SU-DHL-6 (cell line): ENCODE measurements around the gene SIAH2.

Experiments used
- EZH2phosphoT487 ChIP-seq: fragments of 200-600 bp; sonication (generic), shearing (Covaris generic); conservative IDR thresholded peaks from 2 replicates; pipeline ENCODE4 v1.6.1; 2018; ENCODE audit warnings: mild to moderate bottlenecking, antibody characterized with exemption, low read length, moderate library complexity, mixed read lengths
- TF ChIP-seq, protein P1 (sequence below): fragments of 200-600 bp; sonication (generic); IDR thresholded peaks from one replicate; pipeline ENCODE4 v1.5.1; 2017; ENCODE audit warnings: antibody characterized with exemption, mild to moderate bottlenecking, low read length, moderate library complexity; ENCODE audit not compliant: insufficient read depth, poor library complexity, severe bottlenecking

DNA sequence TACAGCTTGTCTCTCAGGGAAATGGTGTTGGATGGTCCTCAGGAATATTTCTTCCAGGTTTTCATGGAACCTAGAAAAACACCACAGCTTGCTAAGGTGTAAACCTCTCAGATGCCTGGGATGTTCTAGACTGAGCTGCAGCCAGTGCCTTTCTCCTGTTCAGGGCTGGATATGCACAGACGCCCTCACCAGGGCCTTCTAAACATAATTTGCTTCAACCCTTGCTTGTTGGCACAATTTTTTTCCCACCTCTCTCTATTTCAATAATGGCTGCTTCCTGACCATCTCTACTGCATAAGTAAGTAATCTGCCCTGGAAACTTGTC, 28.2 kb downstream of the SIAH2 start:
- TF ChIP-seq, protein P1, sequence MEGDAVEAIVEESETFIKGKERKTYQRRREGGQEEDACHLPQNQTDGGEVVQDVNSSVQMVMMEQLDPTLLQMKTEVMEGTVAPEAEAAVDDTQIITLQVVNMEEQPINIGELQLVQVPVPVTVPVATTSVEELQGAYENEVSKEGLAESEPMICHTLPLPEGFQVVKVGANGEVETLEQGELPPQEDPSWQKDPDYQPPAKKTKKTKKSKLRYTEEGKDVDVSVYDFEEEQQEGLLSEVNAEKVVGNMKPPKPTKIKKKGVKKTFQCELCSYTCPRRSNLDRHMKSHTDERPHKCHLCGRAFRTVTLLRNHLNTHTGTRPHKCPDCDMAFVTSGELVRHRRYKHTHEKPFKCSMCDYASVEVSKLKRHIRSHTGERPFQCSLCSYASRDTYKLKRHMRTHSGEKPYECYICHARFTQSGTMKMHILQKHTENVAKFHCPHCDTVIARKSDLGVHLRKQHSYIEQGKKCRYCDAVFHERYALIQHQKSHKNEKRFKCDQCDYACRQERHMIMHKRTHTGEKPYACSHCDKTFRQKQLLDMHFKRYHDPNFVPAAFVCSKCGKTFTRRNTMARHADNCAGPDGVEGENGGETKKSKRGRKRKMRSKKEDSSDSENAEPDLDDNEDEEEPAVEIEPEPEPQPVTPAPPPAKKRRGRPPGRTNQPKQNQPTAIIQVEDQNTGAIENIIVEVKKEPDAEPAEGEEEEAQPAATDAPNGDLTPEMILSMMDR: no peak
- TF ChIP-seq EZH2phosphoT487: no peak
